ENCODE results near the gene NPPA.

GRCh38 chr1:11860587-11860986 lies 13.0 kb upstream of the NPPA start:
- TF ChIP-seq, protein P1, sequence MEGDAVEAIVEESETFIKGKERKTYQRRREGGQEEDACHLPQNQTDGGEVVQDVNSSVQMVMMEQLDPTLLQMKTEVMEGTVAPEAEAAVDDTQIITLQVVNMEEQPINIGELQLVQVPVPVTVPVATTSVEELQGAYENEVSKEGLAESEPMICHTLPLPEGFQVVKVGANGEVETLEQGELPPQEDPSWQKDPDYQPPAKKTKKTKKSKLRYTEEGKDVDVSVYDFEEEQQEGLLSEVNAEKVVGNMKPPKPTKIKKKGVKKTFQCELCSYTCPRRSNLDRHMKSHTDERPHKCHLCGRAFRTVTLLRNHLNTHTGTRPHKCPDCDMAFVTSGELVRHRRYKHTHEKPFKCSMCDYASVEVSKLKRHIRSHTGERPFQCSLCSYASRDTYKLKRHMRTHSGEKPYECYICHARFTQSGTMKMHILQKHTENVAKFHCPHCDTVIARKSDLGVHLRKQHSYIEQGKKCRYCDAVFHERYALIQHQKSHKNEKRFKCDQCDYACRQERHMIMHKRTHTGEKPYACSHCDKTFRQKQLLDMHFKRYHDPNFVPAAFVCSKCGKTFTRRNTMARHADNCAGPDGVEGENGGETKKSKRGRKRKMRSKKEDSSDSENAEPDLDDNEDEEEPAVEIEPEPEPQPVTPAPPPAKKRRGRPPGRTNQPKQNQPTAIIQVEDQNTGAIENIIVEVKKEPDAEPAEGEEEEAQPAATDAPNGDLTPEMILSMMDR (IDR thresholded peaks at IDR 0.05 in 2 of 3, conservative IDR thresholded peaks at IDR 0.05 in 1 of 3; ENCODE audit: insufficient read depth in 2 of 3, low read depth in 1 of 3, low read length in 3 of 3) = no peak
- TF ChIP-seq, protein P2, sequence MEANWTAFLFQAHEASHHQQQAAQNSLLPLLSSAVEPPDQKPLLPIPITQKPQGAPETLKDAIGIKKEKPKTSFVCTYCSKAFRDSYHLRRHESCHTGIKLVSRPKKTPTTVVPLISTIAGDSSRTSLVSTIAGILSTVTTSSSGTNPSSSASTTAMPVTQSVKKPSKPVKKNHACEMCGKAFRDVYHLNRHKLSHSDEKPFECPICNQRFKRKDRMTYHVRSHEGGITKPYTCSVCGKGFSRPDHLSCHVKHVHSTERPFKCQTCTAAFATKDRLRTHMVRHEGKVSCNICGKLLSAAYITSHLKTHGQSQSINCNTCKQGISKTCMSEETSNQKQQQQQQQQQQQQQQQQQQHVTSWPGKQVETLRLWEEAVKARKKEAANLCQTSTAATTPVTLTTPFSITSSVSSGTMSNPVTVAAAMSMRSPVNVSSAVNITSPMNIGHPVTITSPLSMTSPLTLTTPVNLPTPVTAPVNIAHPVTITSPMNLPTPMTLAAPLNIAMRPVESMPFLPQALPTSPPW (CRISPR knock-in tag; IDR thresholded peaks at IDR 0.05) = no peak
- no peak for TF ChIP-seq ZNF76 (CRISPR knock-in tag; IDR thresholded peaks at IDR 0.05; ENCODE audit: borderline replicate concordance)
- no peak for TF ChIP-seq MAFF (IDR thresholded peaks at IDR 0.05; ENCODE audit: low read length)
- TF ChIP-seq POLR2AphosphoS5 (IDR thresholded peaks at IDR 0.05; ENCODE audit: control insufficient read depth, insufficient read depth, low read depth, low read length) = no peak
- no peak for TF ChIP-seq MYBL2 (IDR thresholded peaks at IDR 0.05; ENCODE audit: low read depth)
- no peak for TF ChIP-seq MYBL2 (CRISPR knock-in tag; IDR thresholded peaks at IDR 0.05; ENCODE audit: borderline replicate concordance)
- no peak for TF ChIP-seq SRF (CRISPR knock-in tag; IDR thresholded peaks at IDR 0.05)
- TF ChIP-seq, protein P3, sequence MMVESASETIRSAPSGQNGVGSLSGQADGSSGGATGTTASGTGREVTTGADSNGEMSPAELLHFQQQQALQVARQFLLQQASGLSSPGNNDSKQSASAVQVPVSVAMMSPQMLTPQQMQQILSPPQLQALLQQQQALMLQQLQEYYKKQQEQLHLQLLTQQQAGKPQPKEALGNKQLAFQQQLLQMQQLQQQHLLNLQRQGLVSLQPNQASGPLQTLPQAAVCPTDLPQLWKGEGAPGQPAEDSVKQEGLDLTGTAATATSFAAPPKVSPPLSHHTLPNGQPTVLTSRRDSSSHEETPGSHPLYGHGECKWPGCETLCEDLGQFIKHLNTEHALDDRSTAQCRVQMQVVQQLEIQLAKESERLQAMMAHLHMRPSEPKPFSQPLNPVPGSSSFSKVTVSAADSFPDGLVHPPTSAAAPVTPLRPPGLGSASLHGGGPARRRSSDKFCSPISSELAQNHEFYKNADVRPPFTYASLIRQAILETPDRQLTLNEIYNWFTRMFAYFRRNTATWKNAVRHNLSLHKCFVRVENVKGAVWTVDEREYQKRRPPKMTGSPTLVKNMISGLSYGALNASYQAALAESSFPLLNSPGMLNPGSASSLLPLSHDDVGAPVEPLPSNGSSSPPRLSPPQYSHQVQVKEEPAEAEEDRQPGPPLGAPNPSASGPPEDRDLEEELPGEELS (CRISPR knock-in tag; IDR thresholded peaks at IDR 0.05; ENCODE audit: borderline replicate concordance) = no peak
- TF ChIP-seq ZNF121 (CRISPR knock-in tag; conservative IDR thresholded peaks at IDR 0.05) = no peak

Measured in K562 (cell line).